NCI-H460 (cell line): ENCODE data around the gene KISS1R. TPM values are rescaled to one million over a fixed set of nuclear protein-coding genes. Genes with fewer than 3 reads are reported as not detected.

ENCODE experiments used
- DNase-seq: peaks from one replicate; pipeline ENCODE4 v3.0.0-alpha.2; 2016; ENCODE audit warnings: low read depth; ENCODE audit errors: extremely low read depth
- small RNA-seq, 2 experiments: library from RNA; depleted of rRNA; stranded (forward); fragments of <200 nt; gene quantifications; one replicate each; pipeline ENCODE3, GENCODE V24; 2014
- total RNA-seq: library from RNA; depleted of rRNA; stranded (reverse); fragments of >200 nt; shearing (Covaris generic); gene quantifications from 2 replicates; pipeline ENCODE4 v1.2.3, GENCODE V29; 2014; rRNA removed

Gene KISS1R
- total RNA-seq, 1 experiment from 2014 or later: not detected

- no peak for DNase-seq
Observed at GRCh38 chr19:964761-965694, 47.9 kb downstream of the KISS1R start.

DNA sequence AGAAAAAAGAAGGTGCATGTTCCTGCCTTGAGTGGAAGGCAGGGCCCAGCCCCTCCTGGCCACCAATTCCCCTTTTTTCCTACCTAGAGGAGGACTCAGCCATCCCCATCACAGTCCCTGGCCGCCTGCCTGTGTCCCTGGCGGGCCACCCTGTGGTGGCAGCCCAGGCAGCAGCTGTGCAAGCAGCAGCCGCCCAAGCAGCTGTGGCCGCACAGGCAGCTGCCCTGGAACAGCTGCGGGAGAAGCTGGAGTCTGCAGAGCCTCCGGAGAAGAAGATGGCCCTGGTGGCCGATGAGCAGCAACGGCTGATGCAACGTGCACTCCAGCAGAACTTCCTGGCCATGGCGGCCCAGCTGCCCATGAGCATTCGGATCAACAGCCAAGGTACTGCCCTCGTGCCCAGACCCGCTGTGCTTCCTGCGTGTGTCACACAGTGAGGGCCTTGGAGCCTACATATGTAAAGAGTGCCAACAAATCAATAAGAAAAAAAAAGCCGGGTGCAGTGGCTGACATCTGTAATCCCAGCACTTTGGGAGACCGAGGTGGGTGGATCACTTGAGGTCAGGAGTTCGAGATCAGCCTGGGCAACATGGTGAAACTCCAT, 49.5 kb downstream of the KISS1R start:
- DNase-seq: no peak

Small RNA genes lying within 50 kb of the gene (small RNA-seq; reads per million reads assigned to genes)
- gene RNU6-9: 0.35 to 1.2 reads per million in 2 experiments

Other genes starting within 250 kb of the KISS1R start
- 43.3 and 51.7 TPM in 2 replicates for gene FSTL3, start 240.9 kb upstream of the KISS1R start, total RNA-seq
- not detected in 2 replicates for gene PRSS57, start 221.9 kb upstream of the KISS1R start, total RNA-seq
- gene PALM, start 208.4 kb upstream of the KISS1R start, total RNA-seq: 4.2 and 7.6 TPM in 2 replicates
- 24.1 and 30.1 TPM in 2 replicates for gene MISP, start 166.2 kb upstream of the KISS1R start, total RNA-seq
- gene PTBP1, start 119.9 kb upstream of the KISS1R start, total RNA-seq: 236 and 249 TPM in 2 replicates
- gene PLPPR3, start 95.4 kb upstream of the KISS1R start, total RNA-seq: 2.6 and 3.0 TPM in 2 replicates
- gene AZU1, start 89.5 kb upstream of the KISS1R start, total RNA-seq: 0.35 TPM in 1 of 2 replicates, not detected in the other
- gene PRTN3, start 76.3 kb upstream of the KISS1R start, total RNA-seq: 0.50 and 1.4 TPM in 2 replicates
- gene ELANE, start 65.0 kb upstream of the KISS1R start, total RNA-seq: 0.40 TPM in 1 of 2 replicates, not detected in the other
- 9.2 and 14.1 TPM in 2 replicates for gene CFD, start 57.7 kb upstream of the KISS1R start, total RNA-seq
- gene MED16, start 24.1 kb upstream of the KISS1R start, total RNA-seq: 10.3 and 12.3 TPM in 2 replicates
- not detected in 2 replicates for gene RNU6-9, start 23.8 kb upstream of the KISS1R start, total RNA-seq
- 28.6 and 35.1 TPM in 2 replicates for gene R3HDM4, start 4.1 kb upstream of the KISS1R start, total RNA-seq
- 4.9 and 5.4 TPM in 2 replicates for gene ARID3A, start 8.7 kb downstream of the KISS1R start, total RNA-seq
- 54.0 and 59.4 TPM in 2 replicates for gene WDR18, start 67.0 kb downstream of the KISS1R start, total RNA-seq
- not detected in 2 replicates for gene GRIN3B, start 83.1 kb downstream of the KISS1R start, total RNA-seq
- 89.3 and 95.8 TPM in 2 replicates for gene TMEM259, start 103.8 kb downstream of the KISS1R start, total RNA-seq
- gene RNU6-2, start 104.2 kb downstream of the KISS1R start, total RNA-seq: not detected in 2 replicates
- 22.2 and 27.5 TPM in 2 replicates for gene CNN2, start 109.3 kb downstream of the KISS1R start, total RNA-seq
- gene ABCA7, start 122.8 kb downstream of the KISS1R start, total RNA-seq: 14.0 and 20.0 TPM in 2 replicates
- 0.92 and 2.5 TPM in 2 replicates for gene ARHGAP45, start 149.8 kb downstream of the KISS1R start, total RNA-seq
- gene POLR2E, start 178.0 kb downstream of the KISS1R start, total RNA-seq: 102 and 108 TPM in 2 replicates
- gene GPX4, start 186.7 kb downstream of the KISS1R start, total RNA-seq: 219 and 260 TPM in 2 replicates